NK-92 (cell line): ENCODE measurements around the gene MUC5B.
"Not testable (repeated sequence)": the region's sequence is repeated elsewhere in the genome, so short reads cannot be mapped to it uniquely, and the experiment has no call there.

Source experiments
- DNase-seq: peaks from one replicate; lab custom pipeline; 2025; ENCODE audit not compliant: unreplicated experiment; lab: John Stamatoyannopoulos, UW

Gene MUC5B

DNA sequence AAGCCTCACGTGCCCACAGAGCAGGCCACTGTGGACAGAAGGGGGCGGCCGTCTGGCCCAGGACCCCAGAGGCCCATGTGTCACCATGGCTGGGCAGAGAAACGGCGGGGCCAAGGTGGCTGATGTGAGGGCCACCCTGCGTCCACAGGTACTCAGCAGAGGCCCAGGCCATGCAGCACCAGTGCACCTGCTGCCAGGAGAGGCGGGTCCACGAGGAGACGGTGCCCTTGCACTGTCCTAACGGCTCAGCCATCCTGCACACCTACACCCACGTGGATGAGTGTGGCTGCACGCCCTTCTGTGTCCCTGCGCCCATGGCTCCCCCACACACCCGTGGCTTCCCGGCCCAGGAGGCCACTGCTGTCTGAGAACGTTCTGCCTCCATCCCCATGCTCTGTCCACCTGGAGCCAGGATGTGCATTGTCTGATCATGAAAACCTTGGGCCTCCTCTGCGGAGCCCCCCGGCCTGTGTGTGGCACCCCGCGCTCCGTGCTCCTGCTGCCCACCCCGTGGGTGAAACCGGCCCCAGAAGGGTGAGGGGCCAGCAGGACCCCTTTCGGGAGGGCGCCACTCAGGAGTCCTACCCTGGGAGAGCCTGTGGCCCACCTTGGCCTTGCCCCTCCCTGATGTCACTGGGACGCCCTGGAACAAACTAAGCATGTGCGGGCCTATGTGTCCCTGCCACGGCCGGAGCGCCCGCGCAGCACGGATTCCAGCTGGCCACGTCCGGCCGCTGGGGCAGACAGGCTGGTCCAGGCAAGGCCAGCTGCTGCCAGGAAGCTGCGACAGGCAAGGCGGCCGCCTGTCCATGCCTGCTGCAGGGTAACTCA, 38.6 kb downstream of the MUC5B start:
- no peak for DNase-seq

DNA sequence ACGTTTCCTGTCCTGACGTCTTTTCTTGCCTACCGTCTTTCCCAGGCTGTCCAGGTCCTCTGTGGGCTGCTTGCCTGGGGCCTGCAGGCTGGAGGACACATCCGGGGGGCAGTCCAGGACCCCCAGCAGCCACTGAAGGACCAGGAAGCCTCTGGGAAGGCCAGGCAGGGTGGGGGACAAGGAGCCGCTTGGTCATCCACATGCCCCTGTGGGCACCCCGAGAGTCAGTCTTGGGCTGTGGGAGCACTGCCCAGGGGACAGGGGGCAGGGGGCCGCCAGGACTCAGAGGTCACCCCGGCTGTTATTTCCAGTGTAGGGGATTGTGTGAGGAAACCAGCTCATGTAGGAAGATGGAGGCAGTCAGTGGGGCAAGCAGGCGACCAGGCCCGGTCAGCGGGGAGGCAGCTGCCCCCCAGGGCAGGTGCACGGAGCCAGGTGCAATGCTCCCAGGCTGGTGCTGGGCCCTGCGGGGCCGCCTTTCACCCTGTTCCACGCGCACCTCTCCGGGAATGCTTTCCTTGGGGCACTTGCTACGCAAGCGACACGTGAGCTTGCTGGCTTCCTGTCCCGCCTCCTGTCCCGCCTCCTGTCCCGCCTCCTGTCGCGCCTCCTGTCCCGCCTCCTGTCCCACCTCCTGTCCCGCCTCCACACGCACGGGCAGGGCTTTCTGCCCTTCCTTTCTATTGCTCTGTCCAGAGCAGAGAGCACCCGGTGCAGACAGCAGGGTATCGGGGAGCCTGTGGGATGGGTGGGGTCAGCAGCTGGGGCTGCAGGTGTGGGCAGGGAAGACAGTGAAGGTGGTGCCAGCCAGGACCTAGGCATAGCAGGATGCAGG, 39.5 kb downstream of the MUC5B start:
- peak; percentile 35 for DNase-seq

DNA sequence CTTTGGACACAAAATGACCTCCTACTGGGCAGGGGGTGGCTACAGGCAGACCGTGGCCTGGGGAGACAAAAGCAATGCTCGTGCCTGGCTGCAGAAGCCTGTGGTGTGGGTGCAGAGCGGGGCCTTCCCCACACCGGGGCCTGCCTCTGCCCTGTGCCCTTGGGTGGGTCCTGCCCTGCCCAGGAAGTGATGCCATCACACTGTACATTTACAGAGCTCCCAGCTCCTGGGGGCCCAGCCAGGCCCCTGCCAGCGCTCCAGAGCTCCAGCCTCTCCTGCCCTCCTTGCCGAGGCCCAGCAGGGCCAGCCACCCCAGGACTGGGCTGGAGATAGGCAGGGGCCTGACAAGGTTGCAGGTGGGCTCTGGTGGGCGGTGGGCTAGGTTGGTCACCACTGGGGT, 40.1 kb downstream of the MUC5B start:
- no peak for DNase-seq

DNA sequence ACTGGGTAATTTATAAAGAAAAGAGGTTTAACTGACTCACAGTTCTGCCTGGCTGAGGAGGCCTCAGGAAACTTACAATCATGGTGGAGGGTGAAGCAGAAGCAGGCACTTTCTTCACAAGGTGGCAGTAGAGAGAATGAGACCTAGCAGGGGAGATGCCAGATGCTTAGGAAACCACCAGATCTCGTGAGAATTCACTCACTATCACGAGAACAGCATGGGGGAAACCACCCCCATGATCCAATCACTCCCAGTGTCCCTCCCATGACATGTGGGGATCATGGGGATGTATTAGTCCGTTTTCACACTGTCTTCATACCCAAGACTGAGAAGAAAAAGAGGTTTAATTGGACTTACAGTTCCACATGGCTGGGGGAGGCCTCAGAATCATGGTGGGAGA, 41.6 kb downstream of the MUC5B start:
- DNase-seq = not testable (repeated sequence)

DNA sequence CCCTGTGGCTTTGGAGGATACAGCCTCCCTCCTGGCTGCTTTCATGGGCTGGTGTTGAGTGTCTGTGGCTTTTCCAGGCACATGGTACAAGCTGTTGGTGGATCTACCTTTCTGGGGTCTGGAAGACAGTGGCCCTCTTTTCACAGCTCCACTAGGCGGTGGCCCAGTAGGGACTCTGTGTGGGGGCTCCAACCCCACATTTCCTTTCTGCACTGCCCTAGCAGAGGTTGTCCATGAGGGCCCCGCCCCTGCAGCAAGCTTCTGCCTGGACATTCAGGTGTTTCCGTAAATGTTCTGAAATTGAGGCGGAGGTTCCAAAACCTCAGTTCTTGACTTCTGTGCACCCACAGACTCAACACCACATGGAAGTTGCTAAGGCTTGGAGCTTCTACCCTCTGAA, 42.6 kb downstream of the MUC5B start:
- not testable (repeated sequence) for DNase-seq

DNA sequence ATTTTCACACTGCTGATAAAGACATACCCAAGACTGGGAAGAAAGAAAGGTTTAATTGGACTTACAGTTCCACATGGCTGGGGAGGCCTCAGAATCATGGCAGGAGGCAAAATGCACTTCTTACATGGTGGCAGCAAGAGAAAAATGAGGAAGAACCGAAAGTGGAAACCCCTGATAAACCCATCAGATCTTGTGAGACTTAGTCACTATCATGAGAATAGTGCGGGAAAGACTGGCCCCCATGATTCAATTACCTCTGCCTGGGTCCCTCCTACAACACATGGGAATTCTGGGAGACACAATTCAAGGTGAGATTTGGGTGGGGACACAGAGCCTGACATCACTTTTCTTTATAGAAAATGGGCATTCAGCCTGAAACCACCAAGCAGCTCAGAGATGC, 44.1 kb downstream of the MUC5B start:
- not testable (repeated sequence) for DNase-seq

DNA sequence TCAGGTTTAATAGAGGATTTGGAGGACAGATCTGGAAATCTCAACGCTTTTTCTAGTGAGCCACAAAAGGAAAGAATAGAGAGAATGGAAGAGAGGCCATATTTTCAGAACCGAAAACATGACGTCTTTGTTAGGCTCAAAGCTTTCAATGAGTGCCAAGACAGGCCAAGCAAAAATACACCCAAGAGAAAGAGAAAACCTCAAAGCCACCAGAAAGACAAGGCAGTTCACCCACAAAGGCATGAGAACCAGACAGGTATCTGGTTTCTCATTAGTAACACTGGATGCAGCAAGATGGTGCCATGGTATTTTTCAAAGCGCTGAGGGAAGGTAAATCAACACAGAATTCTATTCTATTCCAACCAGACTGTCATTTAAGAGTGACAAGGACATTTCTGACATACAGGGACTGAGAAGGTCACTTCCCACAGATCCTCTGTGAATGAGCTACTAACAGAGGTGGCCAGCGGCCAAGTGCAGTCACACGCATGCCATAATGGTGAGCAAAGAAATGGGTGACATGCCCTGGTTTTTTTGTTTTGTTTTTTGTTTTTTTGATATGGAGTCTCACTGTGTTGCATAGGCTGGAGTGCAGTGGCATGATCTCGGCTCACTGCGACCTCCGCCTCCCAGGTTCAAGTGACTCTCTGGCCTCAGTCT, 44.7 kb downstream of the MUC5B start:
- DNase-seq = no peak

DNA sequence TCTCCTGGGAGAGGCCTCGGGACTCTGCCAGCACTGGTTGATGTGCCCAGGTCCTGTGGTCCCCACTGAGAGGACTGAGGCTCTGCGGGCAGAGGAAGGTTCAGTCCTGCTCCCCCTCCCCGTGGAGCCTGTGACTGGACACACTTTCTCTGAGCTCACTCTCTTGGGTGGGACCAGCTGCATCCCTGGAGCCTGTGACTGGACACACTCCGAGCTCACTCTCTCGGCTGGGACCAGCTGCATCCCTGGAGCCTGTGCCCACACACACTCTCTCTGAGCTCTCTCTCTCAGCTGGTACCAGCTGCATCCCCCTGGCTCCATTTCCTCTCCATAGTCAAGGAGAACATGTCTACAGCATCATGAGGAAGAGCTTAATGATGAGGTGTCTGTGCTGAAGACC, 47.1 kb downstream of the MUC5B start:
- DNase-seq = no peak

DNA sequence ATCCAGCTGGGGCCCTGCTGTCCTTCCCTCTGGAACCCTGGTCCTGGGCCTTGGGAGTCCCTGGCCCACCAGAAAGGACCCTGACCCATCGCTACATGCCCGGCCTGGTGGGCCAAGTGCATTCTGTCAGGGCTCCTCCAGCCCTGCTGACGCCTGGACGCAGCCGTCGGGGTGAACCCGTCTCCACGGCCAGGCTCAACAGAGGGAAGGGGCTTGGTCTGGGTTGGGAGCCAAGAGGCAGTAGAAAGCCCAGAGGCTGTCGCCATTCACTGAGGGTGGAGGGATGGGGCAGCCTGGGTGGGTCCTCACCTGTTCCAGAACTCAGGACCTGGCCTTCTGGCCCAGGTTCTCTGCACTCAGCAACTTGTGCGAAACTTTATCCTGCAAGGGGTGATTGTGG, 47.6 kb downstream of the MUC5B start:
- DNase-seq = no peak

DNA sequence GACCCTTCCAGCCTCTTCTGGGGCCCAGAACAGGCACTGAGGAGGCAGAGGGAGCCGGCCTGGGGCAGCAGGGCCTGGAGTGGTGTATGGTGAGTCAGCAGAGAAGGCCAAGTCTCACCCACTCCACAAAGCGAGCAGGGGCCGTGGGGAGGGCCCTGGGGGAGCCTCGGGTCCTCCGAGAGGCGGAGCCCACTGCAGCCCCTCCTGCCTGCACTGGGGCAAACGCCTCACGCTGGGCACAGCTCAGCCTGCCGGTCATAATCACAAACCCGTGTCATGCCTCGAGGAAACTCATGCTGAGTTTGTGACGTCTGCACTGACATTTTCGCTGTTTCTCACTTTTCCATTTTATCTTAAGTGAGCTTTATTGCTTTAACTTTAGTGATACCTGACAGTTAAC, 48.1 kb downstream of the MUC5B start:
- no peak for DNase-seq

DNA sequence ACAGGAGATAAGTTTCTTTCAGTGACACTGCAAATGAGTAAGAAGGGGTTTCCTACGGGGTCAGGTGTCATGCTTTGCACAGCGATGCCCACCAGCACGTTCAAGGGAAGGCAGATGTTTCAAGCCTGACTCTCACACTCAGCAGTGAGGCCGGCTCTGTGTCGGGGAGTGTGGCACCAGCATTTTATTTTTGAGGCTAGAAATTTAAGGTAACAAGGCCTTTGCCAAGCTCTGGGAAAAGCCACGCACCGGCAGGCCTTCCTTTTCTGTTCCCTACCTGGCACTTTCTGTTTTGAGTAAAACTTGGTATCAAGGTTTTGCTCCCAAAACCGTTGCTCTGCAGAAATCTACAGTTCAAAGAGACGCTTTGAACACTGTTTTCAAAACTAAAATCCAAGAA, 48.5 kb downstream of the MUC5B start:
- DNase-seq = no peak

DNA sequence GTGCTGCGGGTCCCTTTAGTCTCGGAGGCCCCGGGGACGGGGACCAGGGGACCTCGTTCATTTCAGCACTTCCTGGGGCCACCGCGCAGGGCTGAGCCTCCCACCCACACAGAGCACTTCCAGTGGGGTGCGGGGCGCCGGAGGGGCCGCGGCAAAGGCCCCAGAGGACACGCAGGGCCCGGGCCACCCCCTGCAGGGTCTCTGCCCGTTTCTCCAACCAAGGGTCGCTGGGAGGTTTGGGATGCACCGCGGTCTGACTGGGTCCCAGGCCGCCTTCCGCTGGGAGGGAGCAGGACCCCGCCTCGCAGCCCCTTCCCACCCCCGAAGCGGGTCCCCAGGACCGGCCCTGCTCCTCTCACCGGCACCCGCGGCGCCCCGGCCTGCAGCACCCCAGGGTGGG, 49.1 kb downstream of the MUC5B start:
- DNase-seq = no peak

DNA sequence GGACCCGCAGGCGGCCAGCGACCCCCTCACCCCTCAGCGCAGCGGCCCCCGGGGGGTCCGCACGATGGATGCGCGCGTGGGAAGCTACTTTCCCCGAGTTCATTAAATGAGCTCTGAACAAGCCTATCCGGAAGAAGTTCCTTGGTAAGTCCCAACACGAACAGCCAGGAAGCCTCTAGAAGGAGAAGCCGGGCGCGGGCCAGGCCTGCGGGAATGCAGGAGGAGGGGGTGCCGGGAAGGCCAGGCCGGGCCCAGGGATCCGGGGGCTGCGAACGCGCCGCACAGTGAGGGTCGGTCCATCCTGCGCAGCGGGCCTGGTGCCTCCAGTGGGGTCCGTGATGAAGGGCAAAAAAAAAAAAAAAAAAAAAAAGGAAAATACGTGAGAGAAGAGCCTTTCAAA, 49.7 kb downstream of the MUC5B start:
- no peak for DNase-seq

DNA sequence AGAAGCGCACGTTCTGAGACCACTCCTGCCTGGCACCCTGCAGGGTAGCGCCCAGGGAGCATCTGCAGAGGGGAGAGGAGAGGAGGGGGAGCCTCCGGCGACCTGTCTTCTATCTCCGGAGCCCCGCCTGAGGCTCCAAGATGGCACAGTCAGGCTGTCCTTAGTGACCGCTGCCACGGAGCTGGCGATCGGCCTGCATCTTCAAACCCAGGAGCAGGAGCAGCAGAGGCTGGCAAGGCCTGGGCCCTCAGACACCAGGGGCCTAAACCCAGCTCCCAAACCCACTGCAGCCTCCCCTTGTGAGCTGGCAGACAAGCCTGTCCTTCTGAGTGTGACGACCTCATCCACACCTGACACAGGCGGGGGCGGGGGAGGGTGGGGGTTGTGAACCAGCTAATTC, 51.6 kb downstream of the MUC5B start:
- DNase-seq = no peak

DNA sequence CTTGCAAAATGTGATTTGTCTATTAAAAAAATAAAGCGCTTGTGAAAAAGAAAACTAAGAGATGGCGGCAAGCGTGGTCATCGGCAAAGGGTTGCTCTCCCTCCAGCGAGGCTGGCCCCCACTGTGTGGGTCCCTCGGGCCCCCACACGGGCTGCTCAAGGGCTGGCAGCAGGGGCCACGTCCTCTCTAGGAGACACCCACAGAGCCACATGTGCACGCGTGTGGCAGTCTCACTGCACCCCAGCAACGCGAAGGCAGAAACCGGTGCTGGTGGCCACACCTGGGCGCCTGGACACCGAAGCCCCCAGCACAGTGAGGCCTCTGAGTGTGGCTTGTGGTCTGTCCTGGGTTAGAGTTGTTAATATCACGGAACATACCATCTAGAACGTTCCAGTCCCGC, 52.2 kb downstream of the MUC5B start:
- DNase-seq = no peak

DNA sequence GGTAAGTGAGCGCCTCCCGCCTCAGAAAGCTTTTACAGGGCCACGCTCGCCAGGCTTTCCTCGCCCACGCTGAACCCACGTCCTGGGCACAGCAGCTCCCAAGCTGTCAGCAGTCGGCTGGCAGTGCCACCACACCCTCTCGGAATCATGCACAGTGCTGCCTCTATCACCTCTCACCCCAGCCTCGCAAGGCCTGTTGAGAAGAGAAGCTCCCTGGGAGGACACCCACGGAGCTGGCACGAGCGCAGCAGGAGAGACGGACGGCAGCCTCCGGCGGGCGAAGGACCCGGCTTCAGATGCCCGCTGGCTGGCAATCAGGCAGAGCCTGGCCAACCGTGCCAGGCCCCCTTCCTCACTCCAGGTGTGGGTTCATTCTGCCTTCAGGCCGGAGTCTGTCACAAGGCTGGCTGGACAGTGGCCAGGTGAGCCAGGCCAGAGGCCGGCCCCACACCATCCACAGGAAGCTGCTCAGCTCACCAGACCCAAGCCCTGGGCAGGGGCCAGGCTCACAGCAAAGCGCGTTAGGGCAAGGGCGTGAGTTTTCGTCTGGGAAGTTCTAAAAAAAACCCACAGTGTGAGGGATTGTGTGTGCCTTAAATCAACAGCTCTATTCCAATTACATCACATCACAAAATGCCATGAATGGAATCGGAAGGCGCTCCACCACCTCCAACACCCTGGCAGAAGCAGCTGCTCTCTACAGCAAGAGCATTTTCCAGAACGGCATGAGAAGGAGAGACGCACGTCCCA, 53.4 kb downstream of the MUC5B start:
- no peak for DNase-seq

DNA sequence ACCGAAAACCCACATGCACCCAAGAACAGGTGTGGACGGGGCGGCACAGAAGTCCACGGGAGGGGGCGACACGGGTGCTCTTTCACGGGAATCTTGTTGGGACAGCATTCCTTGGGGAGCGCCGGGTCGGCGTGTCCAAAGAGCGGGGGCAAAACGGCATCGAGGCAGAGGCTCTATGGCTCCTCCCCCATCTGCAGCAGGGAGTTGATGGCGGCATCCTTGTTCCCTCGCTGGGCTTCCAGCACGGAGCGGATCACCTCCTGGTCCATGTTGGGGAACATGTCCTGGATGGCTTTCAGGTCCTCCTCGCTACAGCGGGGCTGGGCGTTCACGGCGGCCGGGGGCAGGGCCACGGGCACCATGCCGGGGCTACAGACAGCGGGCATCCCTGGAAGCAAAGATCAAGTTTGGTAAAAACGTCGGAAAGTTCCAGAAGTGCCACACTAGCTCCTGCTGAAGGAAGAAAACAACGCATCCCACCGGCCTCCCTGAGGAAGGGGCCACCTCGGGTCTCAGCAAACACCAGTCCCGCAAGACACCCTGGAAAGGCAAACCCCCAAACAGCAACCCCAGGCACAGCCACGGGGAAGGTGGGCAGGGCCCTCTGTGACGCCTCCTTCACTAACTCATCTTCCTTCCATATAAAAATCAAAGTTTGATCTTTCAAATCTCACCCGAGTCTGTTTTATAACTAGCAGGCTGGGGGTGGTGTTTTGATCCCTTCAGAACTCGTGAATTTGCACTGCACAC, 54.2 kb downstream of the MUC5B start:
- DNase-seq = no peak

DNA sequence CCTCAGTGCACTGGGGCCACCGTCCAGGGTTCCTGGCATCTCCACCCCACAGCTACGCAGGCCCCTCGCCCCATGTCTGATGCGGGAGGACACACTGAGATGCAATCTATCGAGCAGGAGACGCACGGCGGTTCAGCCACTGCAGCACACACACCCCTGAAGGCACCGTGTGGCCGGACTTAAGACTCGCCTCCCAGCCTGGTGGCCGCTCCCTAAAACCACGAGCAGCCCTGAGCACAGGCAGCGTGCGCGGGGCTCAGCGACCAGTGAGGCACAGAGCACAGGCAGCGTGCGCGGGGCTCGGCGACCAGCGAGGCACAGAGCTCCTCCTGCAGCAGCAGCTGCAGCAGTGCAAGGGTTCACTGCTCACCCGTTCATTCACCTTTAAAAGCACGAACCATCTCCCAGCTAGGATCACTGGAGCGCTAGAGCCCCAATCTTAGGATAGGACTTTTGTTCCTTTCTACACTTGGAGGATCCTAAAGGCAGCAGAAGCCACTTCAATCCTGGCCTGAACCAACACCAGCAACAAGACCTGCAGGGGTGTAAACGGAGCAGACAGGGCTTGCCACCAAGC, 55.2 kb downstream of the MUC5B start:
- no peak for DNase-seq

DNA sequence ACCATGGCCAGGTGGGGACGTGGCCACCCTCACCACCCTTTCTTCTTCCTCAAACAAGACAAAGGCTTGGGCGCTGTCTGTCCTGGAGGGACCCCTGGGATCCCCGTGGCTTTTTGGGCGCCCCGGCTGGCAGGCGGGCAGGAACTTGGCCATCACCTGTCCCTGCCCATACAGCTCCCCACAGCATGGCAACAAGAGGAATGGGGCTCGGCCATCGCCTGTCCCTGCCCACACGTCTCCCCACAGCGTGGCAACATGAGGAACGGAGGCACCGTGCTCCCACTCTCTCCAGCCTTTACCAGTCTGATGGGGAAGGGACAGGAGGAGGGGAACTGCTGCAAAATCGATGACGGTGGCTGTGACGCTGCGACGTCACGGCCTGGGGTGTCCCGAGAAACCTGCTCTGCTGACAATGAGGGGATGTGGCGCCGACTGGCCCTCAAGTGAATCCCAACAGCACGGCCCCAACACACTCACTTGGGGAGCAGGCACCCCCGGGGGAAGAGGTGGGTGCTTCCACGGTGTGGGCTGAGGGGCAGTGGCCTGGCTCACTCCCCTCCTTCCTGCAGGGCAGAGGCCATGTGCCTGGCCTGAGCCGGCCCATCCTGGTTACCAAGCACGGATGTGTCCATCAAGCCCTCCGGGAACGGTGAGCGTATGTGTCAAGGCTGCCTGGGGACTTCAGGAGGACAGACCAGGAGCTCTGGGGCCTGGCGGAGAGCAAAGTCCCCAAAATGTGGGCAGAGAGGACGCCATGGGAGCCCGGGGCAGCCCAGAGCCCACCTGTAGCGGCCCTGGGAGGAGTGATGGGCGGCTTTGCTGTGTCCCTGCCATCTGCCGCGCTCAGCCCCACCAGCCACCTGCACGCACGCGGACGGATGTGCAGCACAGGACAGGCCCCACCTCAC, 56.2 kb downstream of the MUC5B start:
- no peak for DNase-seq
